ENCODE data around the gene HSD17B12. TPM values are rescaled to one million over a fixed set of nuclear protein-coding genes. Genes with fewer than 3 reads are reported as not detected.

HSD17B12 gene
- total RNA-seq, 1 donor from 2014 or later, result 80.5 TPM

GRCh38 chr11:43812471-43812870, 131.9 kb downstream of the HSD17B12 start:
- no peak for DNase-seq

- no peak for DNase-seq
Measured at GRCh38 chr11:43818220-43818619, 137.7 kb downstream of the HSD17B12 start.

DNA sequence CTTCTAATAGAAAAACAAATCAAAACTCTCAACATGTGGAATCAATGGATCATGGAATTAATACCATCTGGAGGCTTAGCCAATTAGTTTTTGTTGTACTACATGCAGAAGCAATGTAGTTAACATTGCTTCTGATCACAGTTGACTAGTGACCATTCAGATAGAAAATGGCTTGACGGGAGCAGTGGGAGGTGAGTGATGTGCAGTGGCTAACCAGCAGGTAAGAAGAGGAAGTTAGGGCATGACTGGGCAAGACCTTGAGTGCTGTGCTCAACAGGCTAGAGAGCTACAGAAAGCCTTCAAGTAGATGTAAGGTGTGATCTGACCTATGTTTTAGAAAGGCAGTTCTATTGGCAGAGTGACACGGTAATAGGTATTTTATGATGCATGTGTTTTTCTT, 139.4 kb downstream of the HSD17B12 start:
- DNase-seq, result no peak

DNA sequence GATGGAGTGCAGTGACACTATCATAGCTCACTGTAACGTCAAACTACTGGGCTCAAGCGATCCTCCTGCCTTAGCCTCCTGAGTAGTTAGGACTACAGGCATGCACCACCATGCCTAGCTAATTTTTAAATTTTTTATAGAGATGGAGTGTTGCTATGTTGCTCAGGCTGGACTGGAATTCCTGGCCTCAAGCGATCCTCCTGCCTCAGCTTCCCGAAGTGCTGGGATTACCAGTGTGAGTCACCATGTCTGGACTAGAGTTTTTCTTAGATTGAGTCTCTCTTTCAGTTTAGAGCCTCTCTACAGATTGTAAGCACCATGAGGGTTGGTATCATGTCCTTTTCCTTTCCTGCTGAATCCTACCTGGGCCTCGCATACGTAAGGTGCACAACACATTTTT, 142.8 kb downstream of the HSD17B12 start:
- DNase-seq, result no peak

DNA sequence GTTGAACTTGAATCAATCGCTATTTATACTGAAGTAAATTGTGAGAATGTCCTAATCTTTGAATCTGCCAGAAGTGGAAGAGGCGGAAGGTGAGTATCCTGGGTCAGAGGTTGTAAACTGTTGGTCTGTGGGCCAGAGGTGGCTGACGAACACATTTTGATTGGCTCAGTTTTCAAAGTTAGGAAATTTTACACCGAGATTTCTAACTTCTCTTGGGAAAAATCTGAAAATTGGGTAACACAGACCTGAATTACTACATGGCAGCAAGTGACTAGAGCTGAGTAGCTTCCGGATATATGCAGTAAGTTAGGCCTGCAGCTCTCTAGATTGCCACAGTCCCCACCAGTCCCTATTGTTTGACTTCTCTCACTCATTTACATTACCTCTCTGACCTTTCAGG, 143.3 kb downstream of the HSD17B12 start:
- DNase-seq, result no peak

GRCh38 chr11:43825217-43825816, 144.8 kb downstream of the HSD17B12 start:
- peak; percentile 61 for DNase-seq

DNA sequence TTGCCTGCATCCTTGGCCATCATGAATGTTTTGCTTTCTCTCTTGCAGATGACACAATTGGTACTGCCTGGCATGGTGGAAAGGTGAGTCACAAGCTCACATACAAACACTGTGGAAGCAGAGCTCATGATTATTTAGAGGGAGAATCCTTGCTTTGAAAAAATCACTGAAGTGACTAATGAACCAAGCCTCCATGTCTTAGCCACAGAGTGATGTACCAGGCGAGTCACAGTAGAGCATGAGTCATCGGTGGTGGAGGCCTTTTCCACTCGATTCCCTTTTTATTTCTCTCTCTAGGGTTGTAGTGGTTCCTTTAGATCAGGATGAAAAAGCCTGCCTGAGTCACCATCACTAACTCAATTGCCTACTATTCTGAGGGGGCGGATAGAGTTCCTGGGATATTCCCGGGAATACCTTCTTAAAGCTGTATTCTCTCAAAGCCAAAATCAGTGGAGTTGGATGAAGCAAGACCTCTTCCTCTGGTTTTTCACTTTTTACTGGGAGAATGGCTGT, 150.4 kb downstream of the HSD17B12 start:
- DNase-seq, result peak; percentile 92

GRCh38 chr11:43832536-43832935, 152.0 kb downstream of the HSD17B12 start:
- no peak for DNase-seq

DNA sequence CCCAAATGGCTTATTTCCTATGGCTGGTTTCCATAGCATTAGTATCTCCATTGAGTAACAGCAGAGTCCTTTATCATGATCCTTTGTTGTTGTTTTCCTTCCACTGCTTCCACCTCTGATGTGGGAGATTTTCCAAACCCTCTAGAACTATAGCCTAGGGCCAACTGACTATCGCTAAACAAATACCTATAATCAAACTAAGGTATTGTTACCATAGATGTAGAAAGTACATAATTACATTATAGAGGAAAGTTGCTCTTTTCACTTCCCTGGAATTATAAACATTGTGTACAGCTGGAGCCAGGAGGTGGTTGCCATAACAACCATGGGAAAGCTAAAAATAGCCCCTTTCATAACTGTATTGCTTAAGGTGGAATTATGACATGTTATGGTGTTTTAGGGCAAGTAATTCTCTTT, 153.1 kb downstream of the HSD17B12 start:
- DNase-seq, result peak; percentile 59

GRCh38 chr11:43834286-43834685, 153.7 kb downstream of the HSD17B12 start:
- no peak for DNase-seq

GRCh38 chr11:43835104-43835503, 154.6 kb downstream of the HSD17B12 start:
- no peak for DNase-seq

DNA sequence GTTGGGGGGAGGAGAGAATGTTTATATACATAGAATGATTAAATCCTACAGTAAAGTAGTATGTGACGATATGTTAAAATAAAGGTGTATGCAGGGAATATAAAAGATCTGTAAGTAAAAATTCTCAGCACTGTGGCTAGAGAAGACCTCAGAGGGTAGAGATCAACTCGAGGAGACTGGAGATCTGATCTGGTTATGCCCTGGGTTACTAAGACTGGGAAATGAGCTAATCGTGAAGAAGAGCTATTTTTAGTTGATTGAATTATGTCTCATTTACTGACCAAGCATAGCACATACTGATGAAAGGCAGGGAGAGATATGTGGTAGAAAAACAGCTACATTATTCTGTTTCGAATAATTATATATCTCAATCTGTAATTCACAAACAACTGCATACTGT, 157.3 kb downstream of the HSD17B12 start:
- peak; percentile 2 for DNase-seq

- DNase-seq, result no peak
Measured at GRCh38 chr11:43842021-43842420, 161.5 kb downstream of the HSD17B12 start.

GRCh38 chr11:43845816-43846215, 165.3 kb downstream of the HSD17B12 start:
- DNase-seq, result no peak

GRCh38 chr11:43852057-43852636, 171.6 kb downstream of the HSD17B12 start:
- peak; percentile 88 for DNase-seq

DNA sequence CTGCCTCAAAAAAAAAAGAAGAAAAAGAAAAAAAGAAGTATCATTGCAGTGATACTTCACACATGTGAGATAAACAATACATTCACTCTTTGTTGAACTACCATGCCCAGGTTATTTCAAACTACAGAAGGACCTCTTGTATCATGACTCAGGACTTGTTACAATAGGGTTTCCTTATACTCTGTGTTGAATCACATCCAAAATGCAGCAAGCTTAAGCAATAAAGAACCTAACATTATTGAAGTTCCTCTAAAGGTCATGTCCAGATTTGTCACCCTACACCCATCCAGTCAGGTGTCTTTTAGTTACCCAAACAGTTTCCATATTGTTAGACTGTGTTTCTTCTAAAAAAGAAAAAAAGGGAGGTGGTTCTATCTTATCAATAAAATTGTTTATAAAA, 173.2 kb downstream of the HSD17B12 start:
- peak; percentile 20 for DNase-seq

DNA sequence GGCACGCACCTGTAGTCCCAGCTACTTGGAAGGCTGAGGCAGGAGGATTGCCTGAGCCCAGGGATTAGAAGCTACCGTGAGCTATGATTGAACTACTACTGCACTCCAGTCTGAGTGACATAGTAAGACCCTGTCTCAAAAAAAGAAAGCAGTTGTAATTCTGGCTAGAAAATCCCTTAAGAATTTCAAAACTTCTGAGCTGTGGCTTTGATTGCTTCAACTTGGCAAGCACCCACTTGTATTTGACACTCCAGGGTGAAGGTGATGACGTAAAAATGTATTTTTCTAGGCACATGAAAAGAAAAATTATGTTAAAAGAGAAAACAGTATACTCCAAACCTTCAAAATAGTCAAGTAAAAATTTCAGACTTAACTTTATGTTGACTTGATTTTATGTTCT, 176.5 kb downstream of the HSD17B12 start:
- DNase-seq, result no peak

GRCh38 chr11:43861141-43861540, 180.6 kb downstream of the HSD17B12 start:
- DNase-seq, result no peak

GRCh38 chr11:43866520-43866919, 186.0 kb downstream of the HSD17B12 start:
- DNase-seq, result peak; percentile 40

DNA sequence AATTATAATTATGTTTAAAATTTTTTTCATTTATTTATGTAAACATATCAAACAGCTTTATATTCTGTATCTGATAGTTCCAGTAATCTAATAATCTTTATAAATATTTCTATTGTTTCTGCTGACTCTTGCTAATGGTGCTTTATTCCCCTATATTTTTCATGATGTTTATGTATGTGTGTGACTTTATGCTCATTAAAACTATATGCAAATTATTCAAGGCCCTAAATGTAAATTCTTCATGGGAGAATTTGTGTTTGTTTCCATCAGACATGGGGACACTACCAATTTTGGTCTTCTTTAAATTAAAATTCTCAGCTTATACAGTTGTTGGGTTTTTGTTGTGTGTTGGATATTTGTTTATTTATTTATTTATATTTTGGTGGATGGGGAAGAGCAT, 186.4 kb downstream of the HSD17B12 start:
- no peak for DNase-seq

DNA sequence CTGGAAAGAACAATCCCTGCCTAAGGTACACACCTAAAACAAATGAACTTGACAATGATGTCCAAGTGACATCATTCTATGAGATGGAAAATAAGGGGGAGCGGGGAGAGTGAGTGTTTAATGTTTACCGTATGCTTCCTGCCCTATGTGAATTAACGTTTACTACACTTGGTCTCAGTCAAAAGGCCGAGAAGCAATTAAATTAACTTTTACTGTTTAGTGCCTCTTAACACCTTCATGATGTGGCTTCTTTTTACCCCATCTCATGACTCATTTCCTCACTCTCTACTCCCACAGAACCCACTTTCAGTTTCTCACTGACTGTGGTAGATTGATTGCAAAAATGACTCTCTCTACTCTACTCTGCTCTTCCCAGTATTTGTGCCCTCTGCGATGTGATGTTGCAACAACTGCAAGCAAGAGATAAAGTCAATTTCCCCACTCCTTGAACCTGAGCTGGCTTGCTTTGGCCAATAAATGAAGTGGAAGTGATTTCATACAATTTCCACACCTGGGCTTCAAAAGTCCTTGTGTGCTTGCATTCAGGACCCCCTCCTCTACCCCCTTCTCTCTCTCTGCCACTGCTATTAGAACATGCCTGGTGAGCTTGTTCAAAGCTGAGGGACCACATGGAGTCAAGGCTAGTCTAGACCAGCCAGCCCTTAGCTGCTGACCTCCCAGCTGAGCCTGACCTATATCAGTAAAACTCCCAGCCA, 188.5 kb downstream of the HSD17B12 start:
- DNase-seq, result peak; percentile 28

- no peak for DNase-seq
Measured at GRCh38 chr11:43871051-43871450, 190.5 kb downstream of the HSD17B12 start.

DNA sequence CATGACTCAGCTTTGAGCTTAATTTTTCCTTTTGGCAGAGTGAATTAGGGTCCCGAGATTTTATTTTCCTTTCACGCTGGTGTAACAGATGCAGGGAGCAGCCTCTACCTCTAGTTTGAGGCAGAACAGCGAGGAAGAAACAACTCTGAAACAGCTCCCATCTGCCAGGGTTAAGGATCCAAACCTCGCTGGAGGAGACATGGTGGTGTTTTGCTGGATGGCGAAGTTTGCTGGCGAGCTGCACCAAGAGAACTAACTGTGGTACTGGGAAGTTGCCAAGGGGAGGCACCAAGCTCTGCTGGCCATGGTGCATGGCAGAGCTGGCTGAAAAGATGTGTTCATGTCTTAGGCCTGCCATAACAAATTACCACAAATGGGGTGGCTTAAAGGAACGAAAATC, 192.5 kb downstream of the HSD17B12 start:
- no peak for DNase-seq

GRCh38 chr11:43874078-43874477, 193.5 kb downstream of the HSD17B12 start:
- DNase-seq, result no peak

Data from dermis blood vessel endothelial cell (primary cell).